HL-60 (cell line): ENCODE results near the gene PRC1.

Experiments
- DNase-seq, 2 experiments: peaks; one replicate each; pipeline ENCODE4 v3.0.0-alpha.2; 2010 to 2020; ENCODE audit warnings: low read depth in 1 of 2, low spot score in 1 of 2
- H3K27ac ChIP-seq: fragments of 250-450 bp; sonication (Bioruptor Pico); replicated peaks from 2 replicates; pipeline ENCODE4 v1.5.1; 2020; ENCODE audit warnings: mild to moderate bottlenecking, moderate library complexity
- H3K27me3 ChIP-seq: fragments of 250-450 bp; sonication (Bioruptor Pico); 2 replicates; pipeline ENCODE4 v1.5.1; 2021; ENCODE audit warnings: mild to moderate bottlenecking, moderate library complexity; ENCODE audit not compliant: insufficient read depth, poor library complexity, severe bottlenecking
- H3K4me3 ChIP-seq: replicated peaks from 2 replicates; pipeline ENCODE4 v1.5.1; 2011; ENCODE audit warnings: mild to moderate bottlenecking, control low read depth, low read length; ENCODE audit not compliant: insufficient read depth
- CTCF ChIP-seq: IDR thresholded peaks from one replicate; pipeline ENCODE4 v1.5.1; 2011; ENCODE audit warnings: low read length, control low read depth, inconsistent platforms; ENCODE audit not compliant: insufficient read depth
- GABPA ChIP-seq: IDR thresholded peaks from 2 replicates; pipeline ENCODE4 v1.6.1; 2012; ENCODE audit warnings: low read depth
- POLR2AphosphoS5 ChIP-seq: IDR thresholded peaks from 2 replicates; pipeline ENCODE4 v1.6.1; 2012; ENCODE audit warnings: low read depth
- REST ChIP-seq: IDR thresholded peaks from 2 replicates; pipeline ENCODE4 v1.6.1; 2012; ENCODE audit warnings: low read depth; ENCODE audit not compliant: insufficient replicate concordance
- SPI1 ChIP-seq: IDR thresholded peaks from 2 replicates; pipeline ENCODE4 v1.6.1; 2012; ENCODE audit warnings: low read depth, mild to moderate bottlenecking, borderline replicate concordance
- long read RNA-seq: library from polyadenylated mRNA; unstranded; transcript quantifications from one replicate; pipeline ENCODE4 v2.0.0, GENCODE V29; 2020

The PRC1 gene
- long read RNA-seq, full-length matches to known transcripts: 167 of 376 reads
- long read RNA-seq, partial matches to known transcripts: 27 of 376 reads
- long read RNA-seq, other reads (novel, unspliced or antisense): 182 of 376 reads

- no peak for TF ChIP-seq REST
- peak; percentile 93 for TF ChIP-seq POLR2AphosphoS5
- peak within 1 kb of the TSS; percentile 87 for H3K4me3 ChIP-seq
- DNase-seq: peak; percentile 97 to 99
- peak within 1 kb of the TSS; percentile 98 for H3K27ac ChIP-seq
- no peaks in the 10 kb centered on the region for H3K27me3 ChIP-seq
Measured at GRCh38 chr15:90994417-90995311, at the start of gene PRC1. PRC1 (minus strand) TSS chr15:90994535; CDS start chr15:90994417, 118 bp downstream.

GRCh38 chr15:91043202-91043874, 49.0 kb upstream of the PRC1 start:
- no peak overlapping the region for H3K27ac ChIP-seq
- no peak overlapping the region for H3K4me3 ChIP-seq
- H3K27me3 ChIP-seq: no peaks in the 10 kb centered on the region
- no peak for TF ChIP-seq CTCF
- TF ChIP-seq GABPA: no peak
- TF ChIP-seq POLR2AphosphoS5: no peak
- TF ChIP-seq SPI1: no peak
- TF ChIP-seq REST: no peak
- no peak for DNase-seq

- no peak for DNase-seq
- Histone ChIP-seq H3K27ac (no peak overlapping the region), H3K4me3 (no peak overlapping the region), H3K27me3 (no peaks in the 10 kb centered on the region)
- TF ChIP-seq REST: no peak
- no peak for TF ChIP-seq GABPA
- no peak for TF ChIP-seq SPI1
- TF ChIP-seq POLR2AphosphoS5: no peak
- no peak for TF ChIP-seq CTCF
Measured at GRCh38 chr15:91040856-91041255, 46.5 kb upstream of the PRC1 start.
